OCI-LY3 (cell line): ENCODE measurements around the gene UCP2.

Source experiments
- CTCF ChIP-seq: fragments of 200-600, 300-600 bp; sonication (generic); IDR thresholded peaks from 2 replicates; pipeline ENCODE4 v1.5.1; 2014; ENCODE audit warnings: antibody characterized with exemption, low read length, low read depth
- EZH2phosphoT487 ChIP-seq: fragments of 200-600 bp; shearing (Covaris generic); IDR thresholded peaks from 2 replicates; pipeline ENCODE4 v1.6.1; 2018; ENCODE audit warnings: antibody characterized with exemption, mixed run types, low read depth

GRCh38 chr11:73929388-73929787, 53.3 kb downstream of the UCP2 start:
- no peak for TF ChIP-seq CTCF
- no peak for TF ChIP-seq EZH2phosphoT487
